Smooth muscle cell (in vitro differentiated cells): ENCODE data around the gene MRPS23. TPM values are rescaled to one million over a fixed set of nuclear protein-coding genes. Genes with fewer than 3 reads are reported as not detected.

Experiments used
- DNase-seq: peaks from one replicate; lab custom pipeline; 2025; ENCODE audit not compliant: unreplicated experiment; lab: John Stamatoyannopoulos, UW
- H2AFZ ChIP-seq: fragments of 200-600 bp; sonication (generic); 2 replicates; pipeline ENCODE4 v1.6.0; 2016; ENCODE audit warnings: antibody characterized with exemption, low read depth, mild to moderate bottlenecking
- H3F3A ChIP-seq: fragments of 200-600 bp; sonication (generic); 2 replicates; pipeline ENCODE4 v1.6.0; 2017; ENCODE audit warnings: antibody characterized with exemption, low read depth
- H3K27ac ChIP-seq: fragments of 200-600 bp; sonication (generic); 2 replicates; pipeline ENCODE4 v1.5.1; 2016; ENCODE audit warnings: low read depth, mild to moderate bottlenecking
- H3K27me3 ChIP-seq: fragments of 200-600 bp; sonication (generic); 2 replicates; pipeline ENCODE4 v1.6.1; 2016; ENCODE audit warnings: low read depth, mild to moderate bottlenecking
- H3K36me3 ChIP-seq: fragments of 200-600 bp; sonication (generic); 2 replicates; pipeline ENCODE4 v1.5.1; 2016; ENCODE audit warnings: low read depth
- H3K4me1 ChIP-seq: fragments of 200-600 bp; sonication (generic); 2 replicates; pipeline ENCODE4 v1.5.1; 2016; ENCODE audit warnings: low read depth
- H3K4me2 ChIP-seq: fragments of 200-600 bp; sonication (generic); 2 replicates; pipeline ENCODE4 v1.6.0; 2016; ENCODE audit warnings: mild to moderate bottlenecking
- H3K4me3 ChIP-seq: fragments of 200-600 bp; sonication (generic); 2 replicates; pipeline ENCODE4 v1.5.1; 2016; ENCODE audit warnings: mild to moderate bottlenecking
- H3K79me2 ChIP-seq: fragments of 200-600 bp; sonication (generic); 2 replicates; pipeline ENCODE4 v1.6.0; 2016; ENCODE audit warnings: low read depth, mild to moderate bottlenecking
- H3K9ac ChIP-seq: fragments of 200-600 bp; sonication (generic); 2 replicates; pipeline ENCODE4 v1.6.0; 2016; ENCODE audit warnings: low read depth
- H3K9me3 ChIP-seq: fragments of 200-600 bp; sonication (generic); replicated peaks from 2 replicates; pipeline ENCODE4 v1.5.1; 2016; ENCODE audit warnings: low read depth
- H4K20me1 ChIP-seq: fragments of 200-600 bp; sonication (generic); 2 replicates; pipeline ENCODE4 v1.6.0; 2016; ENCODE audit warnings: low read depth
- CTCF ChIP-seq: fragments of 200-600 bp; sonication (generic); IDR thresholded peaks from 2 replicates; pipeline ENCODE4 v1.5.1; 2017; ENCODE audit warnings: borderline replicate concordance, mild to moderate bottlenecking, antibody characterized with exemption; ENCODE audit not compliant: insufficient read depth, poor library complexity, severe bottlenecking
- WGBS: methylation state at CpG from one replicate; pipeline ENCODE4 v1.1.7; 2016; ENCODE audit warnings: low lambda C conversion rate; 5-methylcytosine and 5-hydroxymethylcytosine counted together
- polyA plus RNA-seq: library from polyadenylated mRNA; unstranded; fragments of >200 nt; fragmentation: Nextera tagmentation; extraction: Ambion mirVana; gene quantifications from 2 replicates; pipeline ENCODE4 v1.2.1, GENCODE V29; 2016
- total RNA-seq: library from RNA; depleted of rRNA; stranded (reverse); fragments of >200 nt; gene quantifications from 2 replicates; pipeline ENCODE4 v1.2.3, GENCODE V29; 2014

Gene MRPS23
- total and polyA plus RNA-seq, 2 experiments from 2014 or later: 32.3 to 48.4 TPM

GRCh38 chr17:57877803-57878377, 28.0 kb upstream of the MRPS23 start:
- Histone ChIP-seq H3K4me3 (no peak overlapping the region), H2AFZ (no peak overlapping the region), H3K9me3 (no peaks in the 10 kb centered on the region), H3K27me3 (no peaks in the 10 kb centered on the region), H3K4me2 (no peak overlapping the region), H3K27ac (peak overlapping the region; percentile 81), H3K79me2 (no peaks in the 10 kb centered on the region), H3K9ac (no peak overlapping the region), H3K36me3 (no peaks in the 10 kb centered on the region), H4K20me1 (no peaks in the 10 kb centered on the region), H3K4me1 (peaks cover 60% of the 10 kb centered on the region), H3F3A (peaks cover 47% of the 10 kb centered on the region)
- DNase-seq: no peak
- 56% methylated on average over 9 of the region's 9 CpGs for WGBS
- no peak for TF ChIP-seq CTCF

- Histone ChIP-seq H4K20me1 (no peaks in the 10 kb centered on the region), H3K9ac (no peak overlapping the region), H3K4me1 (peaks cover 52% of the 10 kb centered on the region), H3K27ac (peak overlapping the region; percentile 52), H3K27me3 (no peaks in the 10 kb centered on the region), H3F3A (peaks cover 37% of the 10 kb centered on the region), H3K4me2 (no peak overlapping the region), H3K79me2 (no peaks in the 10 kb centered on the region), H2AFZ (no peak overlapping the region), H3K9me3 (no peaks in the 10 kb centered on the region), H3K4me3 (no peak overlapping the region), H3K36me3 (no peaks in the 10 kb centered on the region)
- no peak for DNase-seq
- no peak for TF ChIP-seq CTCF
- 62% methylated on average over 2 of the region's 2 CpGs for WGBS
These were observed 27.0 kb upstream of the MRPS23 start for GRCh38 chr17:57876866-57877237.

GRCh38 chr17:57876023-57876865, 26.4 kb upstream of the MRPS23 start:
- H2AFZ ChIP-seq: no peak overlapping the region
- peak overlapping the region; percentile 52 for H3K27ac ChIP-seq
- no peaks in the 10 kb centered on the region for H3K79me2 ChIP-seq
- peak overlapping the region; percentile 27 for H3K9ac ChIP-seq
- no peak overlapping the region for H3K4me3 ChIP-seq
- WGBS: 63% methylated on average over 15 of the region's 15 CpGs
- no peak for DNase-seq
- H3K4me1 ChIP-seq: peaks cover 46% of the 10 kb centered on the region
- H3K4me2 ChIP-seq: peak overlapping the region; percentile 75
- peaks cover 35% of the 10 kb centered on the region for H3F3A ChIP-seq
- no peaks in the 10 kb centered on the region for H4K20me1 ChIP-seq
- no peaks in the 10 kb centered on the region for H3K27me3 ChIP-seq
- no peak for TF ChIP-seq CTCF
- no peaks in the 10 kb centered on the region for H3K36me3 ChIP-seq
- no peaks in the 10 kb centered on the region for H3K9me3 ChIP-seq
